ENCODE results near the gene ZNF888.
"Not testable (repeated sequence)": the region's sequence is repeated elsewhere in the genome, so short reads cannot be mapped to it uniquely, and the experiment has no call there.

ZNF888 gene

DNA sequence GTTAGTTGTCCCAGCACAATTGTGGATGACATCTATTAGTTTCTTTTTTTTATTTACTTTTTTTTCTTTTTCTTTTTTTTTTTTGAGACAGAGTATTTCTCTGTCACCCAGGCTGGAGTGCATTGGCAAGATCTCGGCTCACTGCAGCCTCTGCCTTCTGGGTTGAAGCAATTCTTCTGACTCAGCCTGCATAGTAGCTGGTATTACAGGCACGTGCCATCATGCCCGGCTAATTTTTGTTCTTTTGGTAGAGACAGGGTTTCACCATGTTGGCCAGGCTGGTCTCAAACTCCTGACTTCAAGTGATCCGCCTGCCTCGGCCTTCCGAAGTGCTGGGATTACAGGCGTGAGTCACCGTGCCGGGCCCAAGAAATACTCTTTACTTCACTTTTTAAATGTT lies 1.4 kb upstream of the ZNF888 start:
- H3K9me3 ChIP-seq; H3K4me1 ChIP-seq; H3K4me3 ChIP-seq; H3K27me3 ChIP-seq (ENCODE audit: low read depth); DNase-seq (ENCODE audit: low spot score in 2 of 2); in situ Hi-C loops (cut with MboI; ENCODE audit: low sequenced_read_pairs): not testable (repeated sequence)
- peaks cover 10% of the 10 kb centered on the region for H3K36me3 ChIP-seq (replicated peaks)

DNA sequence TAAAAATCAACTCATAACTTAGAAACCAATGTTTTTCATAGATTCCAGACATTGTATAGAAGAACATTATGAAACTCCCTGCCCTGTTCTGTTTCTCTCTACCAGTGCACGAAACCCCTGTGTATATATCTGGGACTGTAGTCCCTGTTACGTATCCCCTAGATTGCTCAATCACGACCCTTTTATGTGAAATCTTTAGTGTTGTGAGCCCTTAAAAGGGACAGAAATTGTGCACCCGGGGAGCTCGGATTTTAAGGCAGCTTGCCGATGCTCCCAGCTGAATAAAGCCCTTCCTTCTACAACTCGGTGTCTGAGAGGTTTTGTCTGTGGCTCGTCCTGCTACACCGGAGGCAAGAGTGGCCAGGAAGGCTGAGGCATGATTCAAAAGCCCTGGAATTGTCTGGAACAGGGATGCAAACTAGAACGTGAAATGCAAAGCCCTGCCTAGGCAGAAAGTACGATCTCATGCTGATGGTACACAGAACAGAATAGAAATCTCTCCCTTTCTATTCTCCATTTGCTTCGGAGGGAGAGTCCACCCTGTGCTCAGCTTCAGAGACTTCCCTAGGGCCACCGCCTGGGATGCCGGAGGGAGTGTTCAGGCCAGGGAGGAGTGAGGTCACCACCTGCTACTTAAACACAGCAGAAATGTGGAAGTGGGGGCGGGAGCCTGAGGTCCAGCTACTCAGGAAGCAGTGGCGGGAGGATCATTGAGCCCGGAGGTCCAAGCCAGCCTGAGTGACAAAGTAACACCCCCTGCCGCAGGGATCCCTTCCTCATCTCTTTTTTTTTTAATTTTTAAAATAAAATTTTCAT lies 758 bp upstream of the ZNF888 start:
- H3K4me1 ChIP-seq = no peaks in the 10 kb centered on the region
- no peaks in the 10 kb centered on the region for H3K9me3 ChIP-seq
- in situ Hi-C loops (cut with MboI; ENCODE audit: low sequenced_read_pairs) = no loop called here
- DNase-seq (ENCODE audit: low spot score in 2 of 2) = no peak
- H3K4me3 ChIP-seq = peak overlapping the region; percentile 61
- H3K27me3 ChIP-seq (ENCODE audit: low read depth) = no peaks in the 10 kb centered on the region
- H3K36me3 ChIP-seq (replicated peaks) = peaks cover 10% of the 10 kb centered on the region

DNA sequence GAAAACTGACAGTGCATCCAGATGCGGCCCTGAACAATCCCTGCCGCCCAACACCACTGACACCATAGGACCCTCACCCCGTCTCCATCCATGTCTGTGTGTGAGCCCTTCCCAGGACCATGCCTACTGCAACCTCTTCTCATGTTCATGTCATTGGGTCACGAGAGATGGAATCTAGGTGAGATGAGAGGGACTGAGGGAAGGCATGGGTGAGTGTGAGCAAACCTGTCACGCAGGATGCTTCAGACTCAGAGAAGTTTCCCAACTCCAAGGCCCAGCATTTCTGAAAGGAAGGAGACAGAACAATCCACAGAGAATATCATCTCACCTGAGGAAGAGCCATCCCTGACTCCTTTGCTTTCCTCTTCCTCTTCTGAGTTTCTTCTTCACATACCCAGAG lies 5.7 kb downstream of the ZNF888 start:
- H3K9me3 ChIP-seq = no peaks in the 10 kb centered on the region
- in situ Hi-C loops (cut with MboI; ENCODE audit: low sequenced_read_pairs) = no loop called here
- H3K4me1 ChIP-seq = no peaks in the 10 kb centered on the region
- H3K27me3 ChIP-seq (ENCODE audit: low read depth) = no peaks in the 10 kb centered on the region
- DNase-seq (ENCODE audit: low spot score in 2 of 2) = no peak
- H3K36me3 ChIP-seq (replicated peaks) = peaks cover 8% of the 10 kb centered on the region; the same call in 1 of the 2 replicates
- no peak overlapping the region for H3K4me3 ChIP-seq

DNA sequence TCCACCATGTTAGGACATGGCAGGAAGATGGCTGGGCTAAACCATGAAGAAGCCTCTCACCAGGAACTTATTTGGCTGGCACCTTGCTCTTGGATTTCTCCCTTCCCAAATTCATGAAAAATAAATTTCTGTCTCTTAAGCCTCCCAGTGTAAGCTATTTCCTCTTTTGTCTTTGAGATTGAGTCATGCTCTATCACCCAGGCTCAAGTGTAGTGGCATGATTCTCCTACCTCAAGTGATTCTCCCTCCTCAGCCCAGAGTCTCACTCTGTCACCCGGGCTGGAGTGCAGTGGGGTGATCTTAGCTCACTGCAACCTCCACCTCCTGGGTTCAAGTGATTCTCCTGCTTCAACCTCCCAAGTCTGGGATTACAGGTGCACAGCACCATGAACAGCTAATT lies 12.6 kb downstream of the ZNF888 start:
- H3K4me1 ChIP-seq = no peaks in the 10 kb centered on the region
- in situ Hi-C loops (cut with MboI; ENCODE audit: low sequenced_read_pairs) = no loop called here
- H3K27me3 ChIP-seq (ENCODE audit: low read depth) = no peaks in the 10 kb centered on the region
- H3K9me3 ChIP-seq = no peaks in the 10 kb centered on the region
- H3K4me3 ChIP-seq = no peak overlapping the region
- peaks cover 31% of the 10 kb centered on the region for H3K36me3 ChIP-seq (replicated peaks)
- no peak for DNase-seq (ENCODE audit: low spot score in 2 of 2)

DNA sequence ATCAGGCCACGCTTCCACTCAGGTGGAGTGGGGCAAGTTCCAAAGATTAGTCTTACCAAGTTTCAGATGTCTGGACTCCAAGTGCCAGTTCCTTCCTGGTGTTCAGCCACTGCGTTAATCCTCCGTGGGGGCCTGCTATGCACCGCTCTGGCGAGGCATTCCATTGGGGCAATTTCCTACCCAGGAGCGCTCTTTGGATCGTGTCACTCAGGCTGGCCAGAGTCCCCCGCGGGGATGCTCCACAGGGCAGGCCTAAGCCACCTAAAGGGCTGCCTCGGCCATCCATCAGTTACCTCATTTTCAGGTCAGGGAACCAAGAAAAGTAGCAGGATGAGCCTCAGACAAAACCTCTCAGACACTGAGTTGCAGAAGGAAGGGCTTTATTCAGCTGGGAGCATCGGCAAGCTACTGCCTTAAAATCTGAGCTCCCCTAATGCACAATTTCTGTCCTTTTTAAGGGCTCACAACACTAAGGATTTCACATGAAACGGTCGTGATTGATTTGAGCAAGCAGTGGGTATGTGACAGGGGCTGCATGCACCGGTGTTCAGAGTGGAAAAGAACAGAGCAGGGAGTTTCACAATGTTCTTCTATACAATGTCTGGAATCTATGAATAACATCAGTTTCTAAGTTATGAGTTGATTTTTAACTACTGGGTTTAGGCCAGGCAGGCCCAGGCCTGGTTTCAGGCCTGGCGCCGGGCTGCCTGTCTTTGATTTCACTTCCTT lies 19.0 kb downstream of the ZNF888 start:
- H3K4me3 ChIP-seq; DNase-seq (ENCODE audit: low spot score in 2 of 2); H3K4me1 ChIP-seq; H3K27me3 ChIP-seq (ENCODE audit: low read depth); in situ Hi-C loops (cut with MboI; ENCODE audit: low sequenced_read_pairs); H3K9me3 ChIP-seq: not testable (repeated sequence)
- peaks cover 25% of the 10 kb centered on the region for H3K36me3 ChIP-seq (replicated peaks)

DNA sequence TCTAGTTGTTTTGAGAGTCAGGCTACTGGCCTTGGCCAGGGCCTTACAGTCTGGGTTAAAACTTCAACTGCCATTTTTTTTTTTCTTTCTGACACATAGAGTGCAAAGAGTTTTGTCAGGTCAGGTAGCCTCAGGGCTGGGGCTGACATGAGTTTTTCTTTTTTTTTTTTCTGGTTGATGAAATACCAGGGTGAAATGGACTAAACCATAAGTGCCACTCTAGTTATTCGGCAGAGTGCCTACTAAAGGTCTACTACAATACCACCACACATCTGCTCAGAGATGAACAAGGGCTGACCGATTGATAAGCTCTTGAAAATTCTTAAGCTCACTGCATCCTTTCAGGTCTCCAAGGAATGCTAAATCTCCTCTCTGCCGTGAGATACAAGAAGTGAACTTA lies 21.4 kb downstream of the ZNF888 start:
- DNase-seq (ENCODE audit: low spot score in 2 of 2) = no peak
- H3K4me3 ChIP-seq = no peak overlapping the region
- no peaks in the 10 kb centered on the region for H3K4me1 ChIP-seq
- H3K36me3 ChIP-seq (replicated peaks) = peaks cover 9% of the 10 kb centered on the region
- in situ Hi-C loops (cut with MboI; ENCODE audit: low sequenced_read_pairs) = no loop called here
- no peaks in the 10 kb centered on the region for H3K9me3 ChIP-seq
- H3K27me3 ChIP-seq (ENCODE audit: low read depth) = no peaks in the 10 kb centered on the region

DNA sequence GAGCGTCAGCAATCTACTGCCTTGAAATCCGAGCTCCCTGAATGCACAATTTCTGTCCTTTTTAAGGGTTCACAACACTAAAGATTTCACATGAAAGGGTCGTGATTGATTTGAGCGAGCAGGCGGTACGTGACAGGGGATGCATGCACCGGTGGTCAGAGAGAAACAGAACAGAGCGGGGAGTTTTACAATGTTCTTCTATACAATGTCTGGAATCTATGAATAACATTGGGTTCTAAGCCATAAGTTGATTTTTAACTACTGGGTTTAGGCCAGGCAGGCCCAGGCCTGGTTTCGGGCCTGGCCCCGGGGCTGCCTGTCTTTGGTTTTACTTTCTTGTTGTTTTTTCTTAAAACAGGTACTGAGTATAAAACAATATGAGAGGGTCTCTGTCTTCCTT lies 24.6 kb downstream of the ZNF888 start:
- H3K4me1 ChIP-seq; H3K36me3 ChIP-seq (replicated peaks); H3K4me3 ChIP-seq; H3K9me3 ChIP-seq; DNase-seq (ENCODE audit: low spot score in 2 of 2); H3K27me3 ChIP-seq (ENCODE audit: low read depth); in situ Hi-C loops (cut with MboI; ENCODE audit: low sequenced_read_pairs): not testable (repeated sequence)

DNA sequence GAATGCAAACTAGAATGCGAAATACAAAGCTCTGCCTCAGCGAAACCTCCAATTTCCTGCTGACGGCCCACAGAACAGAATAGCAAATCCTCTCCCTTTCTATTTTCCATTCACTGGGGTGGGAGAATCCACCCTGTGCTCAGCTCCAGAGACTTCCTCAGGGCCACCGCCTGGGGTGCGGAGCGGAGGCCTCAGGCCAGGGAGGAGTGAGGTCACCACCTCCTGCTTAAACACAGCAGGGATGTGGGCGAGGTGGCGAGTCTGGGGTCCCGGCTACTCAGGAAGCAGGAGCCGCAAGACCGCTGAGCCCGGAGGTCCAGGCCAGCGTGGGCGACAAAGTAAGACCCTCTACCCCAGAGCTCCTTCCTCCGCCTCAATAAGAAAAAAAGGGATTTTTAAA lies 25.1 kb downstream of the ZNF888 start:
- in situ Hi-C loops (cut with MboI; ENCODE audit: low sequenced_read_pairs) = no loop called here
- Histone ChIP-seq H3K4me1 (no peaks in the 10 kb centered on the region), H3K9me3 (no peaks in the 10 kb centered on the region), H3K36me3 (replicated peaks) (no peaks in the 10 kb centered on the region), H3K27me3 (ENCODE audit: low read depth) (no peaks in the 10 kb centered on the region), H3K4me3 (no peak overlapping the region)
- no peak for DNase-seq (ENCODE audit: low spot score in 2 of 2)

DNA sequence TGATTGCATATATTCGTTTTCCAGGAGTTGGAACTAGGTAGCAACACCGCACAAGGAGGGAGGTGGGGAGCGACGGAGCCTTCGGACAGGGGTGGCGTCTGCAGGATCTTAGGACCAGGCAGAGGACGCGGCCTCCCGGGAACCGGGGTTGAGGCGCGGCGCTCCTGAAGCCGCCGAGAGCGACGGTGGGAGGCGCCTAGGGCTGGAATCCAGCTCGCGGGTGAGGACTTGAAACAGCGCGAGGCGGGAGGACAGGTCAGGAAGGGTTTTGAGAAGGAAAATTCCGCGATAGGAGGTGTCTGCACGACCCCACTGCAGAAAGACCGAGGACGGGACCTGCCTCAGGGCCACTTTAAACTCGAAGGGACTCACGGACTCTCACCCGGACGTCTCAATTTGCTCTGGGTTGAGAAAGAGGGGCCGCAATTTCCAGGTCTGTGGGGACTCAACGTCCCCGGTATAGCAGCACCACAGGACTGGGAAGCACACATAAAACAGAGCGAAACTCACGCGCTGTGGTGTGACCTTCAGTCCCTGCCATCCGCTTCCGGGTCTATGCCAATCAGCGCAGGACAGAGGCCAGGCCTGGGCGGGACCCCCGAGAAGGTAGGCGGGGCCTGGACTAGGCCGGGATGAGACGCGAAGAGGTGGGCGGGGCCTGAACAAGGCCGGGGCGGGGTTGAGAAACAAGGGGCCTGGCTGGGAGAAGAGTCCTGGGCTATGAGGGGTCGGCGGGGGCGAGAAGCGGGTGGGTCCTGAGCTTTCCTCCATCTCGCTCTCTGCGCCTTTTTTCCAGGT lies 25.9 kb downstream of the ZNF888 start, which contains the start of gene ZNF320:
Gene ZNF320, minus strand, starts transcription at position 498 of the 798 bp plus-strand sequence. CDS start 7,380 bp downstream, outside the sequence.
- no peaks in the 10 kb centered on the region for H3K36me3 ChIP-seq (replicated peaks)
- H3K4me1 ChIP-seq = no peaks in the 10 kb centered on the region
- H3K9me3 ChIP-seq = no peaks in the 10 kb centered on the region
- in situ Hi-C loops (cut with MboI; ENCODE audit: low sequenced_read_pairs) = no loop called here
- no peaks in the 10 kb centered on the region for H3K27me3 ChIP-seq (ENCODE audit: low read depth)
- H3K4me3 ChIP-seq = no peak within 1 kb of the TSS
- DNase-seq (ENCODE audit: low spot score in 2 of 2) = no peak

DNA sequence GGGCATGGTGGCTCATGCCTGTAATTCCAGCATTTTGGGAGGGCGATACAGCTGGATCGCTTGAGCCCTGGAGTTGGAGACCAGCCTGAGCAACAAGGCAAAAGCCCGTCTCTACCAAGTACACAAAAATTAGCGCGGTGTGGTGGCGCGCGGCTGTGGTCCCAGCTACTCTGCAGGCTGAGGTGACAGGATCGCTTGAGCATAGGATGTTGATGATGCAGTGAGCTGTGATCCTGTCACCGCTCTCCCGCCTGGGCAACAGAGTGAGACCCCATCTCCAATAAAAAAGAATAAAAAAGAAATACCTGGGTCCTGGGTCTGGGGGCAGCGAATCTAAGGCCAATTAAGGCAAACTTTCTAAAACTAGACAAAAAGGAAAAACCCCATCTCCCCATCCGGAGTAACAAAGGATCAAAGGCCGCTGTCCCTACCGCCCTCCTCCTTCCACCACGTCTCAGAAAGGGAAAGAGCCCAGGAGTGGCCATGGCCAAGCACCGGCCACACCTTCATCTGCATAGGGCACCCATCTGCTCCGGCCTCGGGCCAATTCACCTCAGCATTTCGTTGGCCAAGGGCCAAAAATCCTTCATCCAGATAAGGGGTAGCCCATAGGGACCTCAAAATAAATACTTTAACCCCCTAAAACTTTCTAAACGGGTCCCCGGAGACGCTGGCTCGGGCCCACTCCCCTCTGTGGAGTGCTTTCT lies 26.6 kb downstream of the ZNF888 start:
- Histone ChIP-seq H3K36me3 (replicated peaks) (no peaks in the 10 kb centered on the region), H3K4me1 (no peaks in the 10 kb centered on the region), H3K27me3 (ENCODE audit: low read depth) (no peaks in the 10 kb centered on the region), H3K4me3 (no peak overlapping the region), H3K9me3 (no peaks in the 10 kb centered on the region)
- in situ Hi-C loops (cut with MboI; ENCODE audit: low sequenced_read_pairs) = no loop called here
- no peak for DNase-seq (ENCODE audit: low spot score in 2 of 2)

DNA sequence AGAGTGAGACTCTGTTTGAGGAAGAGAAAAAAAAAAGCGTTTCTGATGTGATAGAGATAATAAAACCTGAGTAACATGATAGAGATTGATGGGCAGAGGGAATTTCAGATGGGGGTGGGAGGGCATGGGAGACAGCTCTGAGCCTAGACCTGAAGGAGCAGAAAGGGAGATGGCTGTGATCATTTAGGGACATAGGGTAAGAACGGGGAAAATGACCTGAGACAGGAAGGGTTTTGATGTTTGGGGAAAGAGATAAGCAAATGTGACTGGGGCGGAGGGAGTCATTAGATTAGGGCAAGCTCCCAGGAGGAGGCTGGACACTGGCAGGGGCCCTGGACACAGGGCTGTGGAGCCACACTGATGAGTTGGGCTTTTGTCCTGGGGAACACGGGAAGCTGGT lies 31.9 kb downstream of the ZNF888 start:
- no peaks in the 10 kb centered on the region for H3K4me1 ChIP-seq
- DNase-seq (ENCODE audit: low spot score in 2 of 2) = no peak
- in situ Hi-C loops (cut with MboI; ENCODE audit: low sequenced_read_pairs) = no loop called here
- no peaks in the 10 kb centered on the region for H3K9me3 ChIP-seq
- H3K4me3 ChIP-seq = no peak overlapping the region
- no peaks in the 10 kb centered on the region for H3K36me3 ChIP-seq (replicated peaks)
- no peaks in the 10 kb centered on the region for H3K27me3 ChIP-seq (ENCODE audit: low read depth)

DNA sequence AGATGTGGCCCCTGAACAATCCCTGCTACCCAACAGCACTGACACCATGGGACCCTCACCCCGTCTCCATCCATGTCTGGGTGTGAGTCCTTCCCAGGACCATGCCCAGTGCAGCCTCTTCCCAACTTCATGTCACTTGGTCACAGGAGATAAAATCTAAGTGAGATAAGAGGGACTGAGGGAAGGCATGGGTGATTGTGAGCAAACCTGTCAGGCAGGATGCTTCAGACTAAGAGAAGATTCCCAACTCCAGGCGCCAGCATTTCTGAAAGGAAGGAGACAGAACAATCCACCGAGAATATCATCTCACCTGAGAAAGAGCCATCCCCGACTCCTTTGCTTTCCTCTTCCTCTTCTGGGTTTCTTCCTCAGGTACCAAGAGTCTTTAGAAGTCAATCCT lies 33.3 kb downstream of the ZNF888 start:
- Histone ChIP-seq H3K36me3 (replicated peaks) (no peaks in the 10 kb centered on the region), H3K9me3 (no peaks in the 10 kb centered on the region), H3K27me3 (ENCODE audit: low read depth) (no peaks in the 10 kb centered on the region), H3K4me1 (no peaks in the 10 kb centered on the region), H3K4me3 (no peak overlapping the region)
- in situ Hi-C loops (cut with MboI; ENCODE audit: low sequenced_read_pairs) = no loop called here
- DNase-seq (ENCODE audit: low spot score in 2 of 2) = no peak

DNA sequence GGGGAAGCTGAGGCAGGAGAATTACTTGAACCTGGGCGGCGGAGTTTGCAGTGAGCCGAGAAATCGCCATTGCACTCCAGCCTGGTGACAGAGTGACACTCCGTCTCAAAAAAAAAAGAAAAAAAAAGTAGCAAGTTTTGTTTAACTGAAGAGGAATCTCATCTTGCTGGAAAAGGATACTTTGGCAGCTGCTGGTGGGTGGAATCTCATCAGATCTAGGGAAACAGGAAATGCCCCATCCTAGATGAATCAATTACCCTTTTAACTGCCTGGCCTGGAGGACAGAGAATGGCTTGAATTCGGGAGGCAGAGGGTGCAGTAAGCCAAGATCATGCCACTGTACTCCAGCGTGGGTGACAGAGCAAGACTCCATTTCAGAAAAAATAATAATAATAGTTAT lies 34.2 kb downstream of the ZNF888 start:
- DNase-seq (ENCODE audit: low spot score in 2 of 2) = no peak
- Histone ChIP-seq H3K36me3 (replicated peaks) (no peaks in the 10 kb centered on the region), H3K27me3 (ENCODE audit: low read depth) (no peaks in the 10 kb centered on the region), H3K4me3 (no peak overlapping the region), H3K9me3 (no peaks in the 10 kb centered on the region), H3K4me1 (no peaks in the 10 kb centered on the region)
- in situ Hi-C loops (cut with MboI; ENCODE audit: low sequenced_read_pairs) = no loop called here
